CD4-positive, alpha-beta T cell treated with Interleukin-1 beta for 1 hour (primary cell): ENCODE data around the gene ZNF451.

Source experiments
- DNase-seq, 2 donors: peaks; one replicate each; pipeline ENCODE4 v3.0.0-alpha.2; 2020 to 2022

ZNF451 gene

GRCh38 chr6:57097596-57097995 is 7.6 kb downstream of the ZNF451 start:
- no peak for DNase-seq

GRCh38 chr6:57102976-57103375 is 13.0 kb downstream of the ZNF451 start:
- no peak for DNase-seq

GRCh38 chr6:57104336-57104735 is 14.3 kb downstream of the ZNF451 start:
- DNase-seq, result no peak

- no peak for DNase-seq
Observed at GRCh38 chr6:57106990-57107389, 17.0 kb downstream of the ZNF451 start.

GRCh38 chr6:57108691-57109090 is 18.7 kb downstream of the ZNF451 start:
- DNase-seq, result no peak

GRCh38 chr6:57109880-57110279 is 19.9 kb downstream of the ZNF451 start:
- DNase-seq, result no peak

- DNase-seq, result no peak
Observed at GRCh38 chr6:57113105-57113504, 23.1 kb downstream of the ZNF451 start.

- DNase-seq, result no peak
Observed at GRCh38 chr6:57116776-57117175, 26.8 kb downstream of the ZNF451 start.

GRCh38 chr6:57117796-57118195 is 27.8 kb downstream of the ZNF451 start:
- no peak for DNase-seq

GRCh38 chr6:57123111-57123510 is 33.1 kb downstream of the ZNF451 start:
- no peak for DNase-seq

GRCh38 chr6:57127763-57128162 is 37.8 kb downstream of the ZNF451 start:
- DNase-seq, result no peak

- DNase-seq, result no peak
Observed at GRCh38 chr6:57130661-57131177, 40.7 kb downstream of the ZNF451 start.

GRCh38 chr6:57134954-57135353 is 45.0 kb downstream of the ZNF451 start:
- no peak for DNase-seq

- no peak for DNase-seq
Observed at GRCh38 chr6:57135885-57136284, 45.9 kb downstream of the ZNF451 start.

GRCh38 chr6:57137350-57137749 is 47.4 kb downstream of the ZNF451 start:
- DNase-seq, result no peak

GRCh38 chr6:57138026-57138425 is 48.0 kb downstream of the ZNF451 start:
- DNase-seq, result no peak

- no peak for DNase-seq
Observed at GRCh38 chr6:57141451-57142177, 51.6 kb downstream of the ZNF451 start.

GRCh38 chr6:57142178-57142525 is 52.2 kb downstream of the ZNF451 start:
- DNase-seq, result no peak

- DNase-seq, result no peak
Observed at GRCh38 chr6:57143690-57144089, 53.7 kb downstream of the ZNF451 start.

GRCh38 chr6:57147401-57147800 is 57.4 kb downstream of the ZNF451 start:
- DNase-seq, result no peak

GRCh38 chr6:57147955-57148858 is 58.2 kb downstream of the ZNF451 start:
- no peak for DNase-seq

GRCh38 chr6:57158658-57159057 is 68.7 kb downstream of the ZNF451 start:
- no peak for DNase-seq

- DNase-seq, result no peak
Observed at GRCh38 chr6:57159127-57159526, 69.1 kb downstream of the ZNF451 start.

- DNase-seq, result no peak
Observed at GRCh38 chr6:57162028-57162427, 72.0 kb downstream of the ZNF451 start.
